Trophoblast cell (in vitro differentiated cells and primary cell): ENCODE measurements around the gene XPC.

Experiments
- DNase-seq, 2 donors: peaks; one replicate each; pipeline ENCODE4 v3.0.0-alpha.2; 2016
- H2AFZ ChIP-seq: 2 replicates; pipeline ENCODE4 v1.6.1; 2013; ENCODE audit warnings: low read length, moderate library complexity, mild to moderate bottlenecking; ENCODE audit not compliant: insufficient read depth, poor library complexity
- H2AK5ac ChIP-seq: 2 replicates; pipeline ENCODE4 v1.6.1; 2013; ENCODE audit warnings: mild to moderate bottlenecking, low read length
- H2BK120ac ChIP-seq: 2 replicates; pipeline ENCODE4 v1.6.1; 2013; ENCODE audit warnings: low read length, mild to moderate bottlenecking, moderate library complexity; ENCODE audit not compliant: insufficient read depth, poor library complexity
- H2BK12ac ChIP-seq: 2 replicates; pipeline ENCODE4 v1.6.1; 2013; ENCODE audit warnings: mild to moderate bottlenecking, low read length, moderate library complexity
- H2BK5ac ChIP-seq: 2 replicates; pipeline ENCODE4 v1.6.1; 2013; ENCODE audit warnings: low read length, low read depth, moderate library complexity, mild to moderate bottlenecking; ENCODE audit not compliant: poor library complexity
- H3K14ac ChIP-seq: 2 replicates; pipeline ENCODE4 v1.6.1; 2013; ENCODE audit warnings: mild to moderate bottlenecking, low read length
- H3K18ac ChIP-seq: 2 replicates; pipeline ENCODE4 v1.6.1; 2013; ENCODE audit warnings: mild to moderate bottlenecking, low read length
- H3K23ac ChIP-seq: 2 replicates; pipeline ENCODE4 v1.6.1; 2013; ENCODE audit warnings: low read length
- H3K27ac ChIP-seq: 2 replicates; pipeline ENCODE4 v1.5.1; 2013; ENCODE audit warnings: low read depth, mild to moderate bottlenecking, inconsistent platforms, low read length, moderate library complexity
- H3K27me3 ChIP-seq: 2 replicates; pipeline ENCODE4 v1.6.1; 2013; ENCODE audit warnings: inconsistent platforms, mild to moderate bottlenecking, low read length, moderate library complexity; ENCODE audit not compliant: insufficient read depth
- H3K36me3 ChIP-seq, 2 experiments: 1 replicate in 1 of 2; 2 replicates in 1 of 2; pipeline ENCODE4 v1.6.1; 2013; ENCODE audit warnings: low read length in 2 of 2, mild to moderate bottlenecking in 2 of 2, moderate library complexity in 1 of 2; ENCODE audit not compliant: insufficient read depth in 2 of 2, control insufficient read depth in 1 of 2
- H3K4ac ChIP-seq: 2 replicates; pipeline ENCODE4 v1.6.1; 2013; ENCODE audit warnings: low read depth, mild to moderate bottlenecking, low read length, moderate library complexity
- H3K4me1 ChIP-seq, 2 experiments: 1 replicate in 1 of 2; 2 replicates in 1 of 2; pipeline ENCODE4 v1.6.1; 2013; ENCODE audit warnings: low read length in 2 of 2, mild to moderate bottlenecking in 2 of 2, moderate library complexity in 1 of 2; ENCODE audit not compliant: insufficient read depth in 2 of 2, control insufficient read depth in 1 of 2
- H3K4me2 ChIP-seq: 2 replicates; pipeline ENCODE4 v1.6.1; 2013; ENCODE audit warnings: inconsistent platforms, mild to moderate bottlenecking, low read length, moderate library complexity
- H3K4me3 ChIP-seq: 2 replicates; pipeline ENCODE4 v1.5.1; 2013; ENCODE audit warnings: mild to moderate bottlenecking, low read depth, low read length, inconsistent platforms
- H3K79me1 ChIP-seq: one replicate; pipeline ENCODE4 v1.6.1; 2013; ENCODE audit warnings: low read length
- H3K79me2 ChIP-seq: 2 replicates; pipeline ENCODE4 v1.6.1; 2013; ENCODE audit warnings: low read length, mild to moderate bottlenecking; ENCODE audit not compliant: control insufficient read depth, insufficient read depth, poor library complexity
- H3K9ac ChIP-seq: 2 replicates; pipeline ENCODE4 v1.6.1; 2013; ENCODE audit warnings: mild to moderate bottlenecking, low read length
- H3K9me3 ChIP-seq: 2 replicates; pipeline ENCODE4 v1.6.1; 2013; ENCODE audit warnings: low read depth, mild to moderate bottlenecking, control low read depth, inconsistent platforms, low read length; ENCODE audit not compliant: insufficient read depth
- H4K12ac ChIP-seq: 2 replicates; pipeline ENCODE4 v1.6.1; 2013; ENCODE audit warnings: low read depth, mild to moderate bottlenecking, low read length, moderate library complexity
- H4K8ac ChIP-seq: 2 replicates; pipeline ENCODE4 v1.6.1; 2013; ENCODE audit warnings: low read depth, mild to moderate bottlenecking, low read length, moderate library complexity
- H4K91ac ChIP-seq: one replicate; pipeline ENCODE4 v1.6.1; 2013; ENCODE audit warnings: low read depth, mild to moderate bottlenecking, low read length, moderate library complexity
- WGBS: extraction: QIAGEN DNeasy Blood & Tissue Kit; methylation state at CpG from one replicate; pipeline ENCODE4 v1.1.7; 2013; ENCODE audit warnings: missing lambda C conversion rate; ENCODE audit not compliant: insufficient read length, insufficient coverage; ENCODE audit errors: extremely low coverage; 5-methylcytosine and 5-hydroxymethylcytosine counted together

The XPC gene

GRCh38 chr3:14170531-14171159 lies 7.8 kb downstream of the XPC start:
- Histone ChIP-seq H3K79me2 (no peaks in the 10 kb centered on the region), H3K18ac (no peak overlapping the region), H3K4ac (no peak overlapping the region), H3K27me3 (no peaks in the 10 kb centered on the region), H2BK12ac (no peak overlapping the region), H3K23ac (no peak overlapping the region), H3K79me1 (no peaks in the 10 kb centered on the region), H2BK120ac (no peak overlapping the region), H3K4me2 (no peak overlapping the region), H3K4me1 (peaks cover 3 to 8% of the 10 kb centered on the region in 2 experiments), H2BK5ac (no peak overlapping the region), H3K9ac (no peak overlapping the region), H4K12ac (no peak overlapping the region), H3K9me3 (no peaks in the 10 kb centered on the region), H4K91ac (no peak overlapping the region), H3K36me3 (peaks cover 22 to 46% of the 10 kb centered on the region in 2 experiments), H2AFZ (no peak overlapping the region), H3K4me3 (no peak overlapping the region), H4K8ac (no peak overlapping the region), H3K27ac (no peak overlapping the region), H3K14ac (no peak overlapping the region), H2AK5ac (no peak overlapping the region)
- WGBS: no CpG with 5 or more reads among the region's 2 CpGs
- peak; percentile 16 to 78 for DNase-seq

DNA sequence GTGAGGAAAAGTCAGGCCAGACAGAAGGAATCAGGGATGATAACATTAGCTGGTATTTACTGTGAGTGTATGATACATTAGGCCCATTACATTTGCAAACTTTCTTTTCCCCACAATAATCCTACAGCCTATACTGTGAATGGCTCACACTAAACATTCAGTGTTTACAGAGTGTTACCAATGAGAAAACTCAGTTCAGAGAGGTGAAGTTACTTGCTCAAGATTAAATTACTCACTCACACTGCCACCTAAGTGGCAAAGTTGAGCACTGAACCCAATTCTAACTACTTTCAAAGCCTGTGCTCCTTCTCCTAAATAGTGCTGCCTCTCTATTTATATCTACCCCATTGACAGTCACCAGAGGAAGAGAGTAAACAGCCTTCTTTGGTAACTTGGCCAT lies 8.5 kb downstream of the XPC start:
- Histone ChIP-seq H3K4ac (no peak overlapping the region), H3K4me2 (no peak overlapping the region), H2AFZ (no peak overlapping the region), H2BK120ac (no peak overlapping the region), H3K4me1 (peaks cover 3 to 8% of the 10 kb centered on the region in 2 experiments), H4K12ac (no peak overlapping the region), H2BK5ac (no peak overlapping the region), H3K27me3 (no peaks in the 10 kb centered on the region), H3K27ac (no peak overlapping the region), H3K79me2 (no peaks in the 10 kb centered on the region), H2BK12ac (no peak overlapping the region), H3K9ac (no peak overlapping the region), H2AK5ac (no peak overlapping the region), H3K36me3 (peaks cover 28 to 52% of the 10 kb centered on the region in 2 experiments), H3K4me3 (no peak overlapping the region), H4K91ac (no peak overlapping the region), H3K79me1 (no peaks in the 10 kb centered on the region), H4K8ac (no peak overlapping the region), H3K9me3 (no peaks in the 10 kb centered on the region), H3K18ac (no peak overlapping the region), H3K23ac (no peak overlapping the region), H3K14ac (no peak overlapping the region)
- DNase-seq: no peak

DNA sequence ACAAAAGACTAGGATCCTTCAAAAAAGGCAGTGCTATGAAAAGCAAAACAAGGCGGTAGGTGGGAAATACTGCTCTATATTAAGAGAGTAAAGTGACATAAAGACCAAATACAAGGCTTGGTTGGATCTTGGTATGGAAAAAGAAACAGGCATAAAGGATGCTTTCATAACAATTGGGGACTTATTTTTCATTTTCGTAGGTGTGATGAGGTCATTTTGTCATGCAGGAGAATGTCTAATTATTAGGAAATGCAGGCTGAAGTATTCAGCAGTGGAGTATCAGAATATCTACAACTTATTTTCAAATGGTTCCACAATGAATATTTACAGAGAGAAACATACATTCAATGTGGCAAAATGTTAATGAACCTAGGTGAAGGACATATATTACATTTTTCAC lies 9.0 kb downstream of the XPC start:
- WGBS: no CpG with 5 or more reads among the region's 2 CpGs
- Histone ChIP-seq H3K79me2 (no peaks in the 10 kb centered on the region), H3K18ac (no peak overlapping the region), H3K27me3 (no peaks in the 10 kb centered on the region), H3K9ac (no peak overlapping the region), H3K4me2 (no peak overlapping the region), H3K27ac (no peak overlapping the region), H2AK5ac (no peak overlapping the region), H3K14ac (no peak overlapping the region), H2BK12ac (no peak overlapping the region), H2BK5ac (no peak overlapping the region), H2AFZ (no peak overlapping the region), H3K36me3 (peaks cover 30 to 56% of the 10 kb centered on the region in 2 experiments), H3K4ac (no peak overlapping the region), H4K8ac (no peak overlapping the region), H3K4me1 (peaks cover 3 to 8% of the 10 kb centered on the region in 2 experiments), H3K9me3 (no peaks in the 10 kb centered on the region), H4K91ac (no peak overlapping the region), H3K79me1 (no peaks in the 10 kb centered on the region), H4K12ac (no peak overlapping the region), H3K4me3 (no peak overlapping the region), H3K23ac (no peak overlapping the region), H2BK120ac (no peak overlapping the region)
- DNase-seq: no peak

DNA sequence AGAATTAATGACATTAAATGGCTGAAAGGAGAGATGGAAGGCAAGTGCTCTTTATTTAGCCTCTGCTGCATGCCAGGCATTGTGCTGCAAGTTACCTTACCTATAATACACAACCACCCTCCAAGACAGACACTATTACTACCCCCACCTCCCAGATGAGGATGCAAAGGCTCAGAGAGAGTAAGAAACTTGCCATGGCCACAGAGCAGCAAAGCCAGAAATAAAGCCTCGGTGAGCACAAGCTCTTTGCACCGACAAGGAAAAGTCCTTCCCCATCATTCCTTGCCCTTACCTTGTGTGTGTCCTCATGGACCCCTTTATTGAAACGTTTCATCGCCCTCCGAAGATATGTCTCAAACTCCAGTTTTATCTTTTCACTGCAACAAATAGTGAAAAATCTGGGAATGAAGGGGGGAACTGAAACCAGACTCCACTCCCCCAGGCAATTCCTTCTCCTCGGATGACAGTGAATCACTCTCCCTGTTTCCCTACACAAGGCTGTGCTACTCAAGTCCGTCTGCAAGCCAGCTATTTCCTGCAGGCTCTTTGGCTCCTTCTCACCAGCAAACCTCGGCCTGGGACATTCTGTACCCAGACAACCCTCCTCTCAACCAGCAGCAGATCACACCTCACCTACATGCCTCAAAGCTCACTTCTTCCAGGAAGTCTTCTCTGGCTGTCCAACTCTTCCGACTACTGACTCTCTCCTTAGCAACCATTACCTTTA lies 11.4 kb downstream of the XPC start:
- H4K91ac ChIP-seq: no peak overlapping the region
- no peaks in the 10 kb centered on the region for H3K79me1 ChIP-seq
- DNase-seq: no peak
- WGBS: no CpG with 5 or more reads among the region's 9 CpGs
- H3K14ac ChIP-seq: no peak overlapping the region
- H3K18ac ChIP-seq: no peak overlapping the region
- H2BK12ac ChIP-seq: no peak overlapping the region
- H2AFZ ChIP-seq: no peak overlapping the region
- H3K4me2 ChIP-seq: no peak overlapping the region
- H3K9me3 ChIP-seq: no peaks in the 10 kb centered on the region
- peaks cover 31 to 51% of the 10 kb centered on the region in 2 experiments for H3K36me3 ChIP-seq
- no peak overlapping the region for H3K23ac ChIP-seq
- H4K12ac ChIP-seq: no peak overlapping the region
- H2BK5ac ChIP-seq: no peak overlapping the region
- H3K79me2 ChIP-seq: no peaks in the 10 kb centered on the region
- no peak overlapping the region for H2BK120ac ChIP-seq
- no peak overlapping the region for H3K9ac ChIP-seq
- no peaks in the 10 kb centered on the region for H3K27me3 ChIP-seq
- no peak overlapping the region for H2AK5ac ChIP-seq
- H3K4me1 ChIP-seq: peaks cover 3 to 8% of the 10 kb centered on the region in 2 experiments
- H3K4ac ChIP-seq: no peak overlapping the region
- H3K27ac ChIP-seq: peak overlapping the region; percentile 8
- no peak overlapping the region for H4K8ac ChIP-seq
- no peak overlapping the region for H3K4me3 ChIP-seq
